ENCODE data around the gene NUDT12. TPM values are rescaled to one million over a fixed set of nuclear protein-coding genes. Genes with fewer than 3 reads are reported as not detected.

The NUDT12 gene
- polyA plus RNA-seq, 3 donors = 0.08 to 1.1 (median 0.11) TPM

- no peak for DNase-seq
- H3K27me3 ChIP-seq (ENCODE audit: control insufficient read depth in 2 of 2, insufficient read depth in 2 of 2, low read length in 2 of 2) = no peaks in the 10 kb centered on the region
- intact Hi-C loops (cut with micrococcal nuclease) = no loop called here
Observed at GRCh38 chr5:103532086-103532734, 30.4 kb downstream of the NUDT12 start.

GRCh38 chr5:103526164-103526915 is 36.2 kb downstream of the NUDT12 start:
- no peak overlapping the region for H3K4me3 Mint-ChIP-seq
- WGBS (ENCODE audit: insufficient coverage) = 92% methylated on average over 2 of the region's 6 CpGs
- H3K4me2 ChIP-seq (replicated peaks; ENCODE audit: extremely low read depth, low read length, poor library complexity, severe bottlenecking) = no peak overlapping the region
- H3K27ac ChIP-seq (ENCODE audit: low read depth in 1 of 2, low read length in 2 of 2) = no peak overlapping the region
- H3K27me3 ChIP-seq (ENCODE audit: control insufficient read depth in 2 of 2, insufficient read depth in 2 of 2, low read length in 2 of 2) = no peaks in the 10 kb centered on the region
- no peaks in the 10 kb centered on the region for H4K20me1 ChIP-seq (ENCODE audit: insufficient read depth, low read length)
- H3K4me1 ChIP-seq (ENCODE audit: control insufficient read depth in 1 of 2, insufficient read depth in 2 of 2, low read length in 2 of 2) = no peaks in the 10 kb centered on the region
- no peaks in the 10 kb centered on the region for H3K36me3 Mint-ChIP-seq
- no peaks in the 10 kb centered on the region for H3K4me1 Mint-ChIP-seq
- no peak overlapping the region for H3K27ac Mint-ChIP-seq
- no peak for TF ChIP-seq CTCF (IDR thresholded peaks at IDR 0.05)
- H3K9ac ChIP-seq (ENCODE audit: insufficient read depth, low read length, poor library complexity, severe bottlenecking) = no peak overlapping the region
- no peaks in the 10 kb centered on the region for H3K79me2 ChIP-seq (ENCODE audit: insufficient read depth, low read length)
- H3K9me3 Mint-ChIP-seq = peaks cover 0 to 3% (median 0%) of the 10 kb centered on the region in 7 donors
- no peak overlapping the region for H3K4me3 ChIP-seq (replicated peaks in 1 of 3; ENCODE audit: low read depth in 2 of 3, low read length in 3 of 3)
- no peaks in the 10 kb centered on the region for H3K36me3 ChIP-seq (replicated peaks in 1 of 2; ENCODE audit: control insufficient read depth in 1 of 2, insufficient read depth in 2 of 2, low read length in 2 of 2)
- intact Hi-C loops (cut with micrococcal nuclease) = no loop called here
- peaks cover 0 to 1% (median 0%) of the 10 kb centered on the region in 3 donors for H3K27me3 Mint-ChIP-seq (ENCODE audit: low read depth in 3 of 3)
- H3K9me3 ChIP-seq (replicated peaks in 1 of 2; ENCODE audit: control insufficient read depth in 1 of 2, insufficient read depth in 1 of 2, low read length in 2 of 2) = no peaks in the 10 kb centered on the region
- no peak for DNase-seq
- no peak overlapping the region for H2AFZ ChIP-seq (ENCODE audit: insufficient read depth, low read depth, low read length, poor library complexity, severe bottlenecking)

More at GRCh38 chr5:103532086-103532734, 30.4 kb downstream of the NUDT12 start:
- H3K4me2 ChIP-seq (replicated peaks; ENCODE audit: extremely low read depth, low read length, poor library complexity, severe bottlenecking) = no peak overlapping the region
- no peaks in the 10 kb centered on the region for H3K9me3 ChIP-seq (replicated peaks in 1 of 2; ENCODE audit: control insufficient read depth in 1 of 2, insufficient read depth in 1 of 2, low read length in 2 of 2)
- Mint-ChIP-seq H3K36me3 (no peaks in the 10 kb centered on the region), H3K27ac (no peak overlapping the region), H3K4me1 (no peaks in the 10 kb centered on the region), H3K27me3 (ENCODE audit: low read depth in 3 of 3) (no peaks in the 10 kb centered on the region), H3K4me3 (no peak overlapping the region), H3K9me3 (peaks cover 0 to 4% (median 1%) of the 10 kb centered on the region in 7 donors)
- H4K20me1 ChIP-seq (ENCODE audit: insufficient read depth, low read length) = no peaks in the 10 kb centered on the region
- no peak for TF ChIP-seq CTCF (IDR thresholded peaks at IDR 0.05)
- no peak overlapping the region for H2AFZ ChIP-seq (ENCODE audit: insufficient read depth, low read depth, low read length, poor library complexity, severe bottlenecking)
- H3K27ac ChIP-seq (ENCODE audit: low read depth in 1 of 2, low read length in 2 of 2) = no peak overlapping the region
- H3K36me3 ChIP-seq (replicated peaks in 1 of 2; ENCODE audit: control insufficient read depth in 1 of 2, insufficient read depth in 2 of 2, low read length in 2 of 2) = no peaks in the 10 kb centered on the region
- H3K4me1 ChIP-seq (ENCODE audit: control insufficient read depth in 1 of 2, insufficient read depth in 2 of 2, low read length in 2 of 2) = no peaks in the 10 kb centered on the region
- no peaks in the 10 kb centered on the region for H3K79me2 ChIP-seq (ENCODE audit: insufficient read depth, low read length)
- 70% methylated on average over 2 of the region's 2 CpGs for WGBS (ENCODE audit: insufficient coverage)
- H3K9ac ChIP-seq (ENCODE audit: insufficient read depth, low read length, poor library complexity, severe bottlenecking) = no peak overlapping the region
- no peak overlapping the region for H3K4me3 ChIP-seq (replicated peaks in 1 of 3; ENCODE audit: low read depth in 2 of 3, low read length in 3 of 3)

Measured in CD14-positive monocyte (primary cell).